Measurements from ENCODE around the gene SMKR1.
"Not testable (repeated sequence)": the region's sequence is repeated elsewhere in the genome, so short reads cannot be mapped to it uniquely, and the experiment has no call there.

The SMKR1 gene

GRCh38 chr7:129529643-129530042 lies 27.3 kb downstream of the SMKR1 start:
- no peak for DNase-seq (ENCODE audit: low spot score)

- DNase-seq (ENCODE audit: low spot score): no peak
These were observed 28.6 kb downstream of the SMKR1 start for GRCh38 chr7:129530795-129531391.

GRCh38 chr7:129531721-129532120 lies 29.4 kb downstream of the SMKR1 start:
- DNase-seq (ENCODE audit: low spot score): no peak

GRCh38 chr7:129532375-129532774 lies 30.0 kb downstream of the SMKR1 start:
- DNase-seq (ENCODE audit: low spot score): no peak

- DNase-seq (ENCODE audit: low spot score): not testable (repeated sequence)
These were observed 32.4 kb downstream of the SMKR1 start for GRCh38 chr7:129534558-129535274.

GRCh38 chr7:129535896-129536295 lies 33.6 kb downstream of the SMKR1 start:
- DNase-seq (ENCODE audit: low spot score): no peak

- no peak for DNase-seq (ENCODE audit: low spot score)
These were observed 34.0 kb downstream of the SMKR1 start for GRCh38 chr7:129536323-129536722.

GRCh38 chr7:129538790-129539189 lies 36.5 kb downstream of the SMKR1 start:
- no peak for DNase-seq (ENCODE audit: low spot score)

- no peak for DNase-seq (ENCODE audit: low spot score)
These were observed 38.0 kb downstream of the SMKR1 start for GRCh38 chr7:129540340-129540739.

- DNase-seq (ENCODE audit: low spot score): no peak
These were observed 42.4 kb downstream of the SMKR1 start for GRCh38 chr7:129544700-129545099.

GRCh38 chr7:129550693-129551360 lies 48.5 kb downstream of the SMKR1 start:
- no peak for DNase-seq (ENCODE audit: low spot score)

GRCh38 chr7:129553899-129554461 lies 51.6 kb downstream of the SMKR1 start:
- no peak for DNase-seq (ENCODE audit: low spot score)

- DNase-seq (ENCODE audit: low spot score): no peak
These were observed 54.3 kb downstream of the SMKR1 start for GRCh38 chr7:129556607-129557133.

GRCh38 chr7:129557686-129558481 lies 55.6 kb downstream of the SMKR1 start:
- no peak for DNase-seq (ENCODE audit: low spot score)

- DNase-seq (ENCODE audit: low spot score): no peak
These were observed 57.2 kb downstream of the SMKR1 start for GRCh38 chr7:129559564-129559963.

- DNase-seq (ENCODE audit: low spot score): no peak
These were observed 58.5 kb downstream of the SMKR1 start for GRCh38 chr7:129560831-129561230.

- DNase-seq (ENCODE audit: low spot score): no peak
These were observed 59.5 kb downstream of the SMKR1 start for GRCh38 chr7:129561677-129562359.
